GM23338 (cell line): Measurements from ENCODE around the gene ARRDC1. TPM values are rescaled to one million over a fixed set of nuclear protein-coding genes. Genes with fewer than 3 reads are reported as not detected.

Experiments
- ATAC-seq: fragments of 200-7000 bp; cut with Tn5 transposase; 3 replicates; pipeline ENCODE4 v1.9.1; 2020
- DNase-seq: peaks from one replicate; pipeline ENCODE4 v3.0.0-alpha.2; 2015; ENCODE audit warnings: low spot score
- H2AFZ ChIP-seq: fragments of 200-600 bp; sonication (generic); 2 replicates; pipeline ENCODE4 v1.8.0; 2016; ENCODE audit warnings: antibody characterized with exemption, mild to moderate bottlenecking, moderate library complexity
- H3F3A ChIP-seq: fragments of 200-600 bp; sonication (generic); replicated peaks from 2 replicates; pipeline ENCODE4 v1.8.0; 2017; ENCODE audit warnings: antibody characterized with exemption, mixed run types, low read depth
- H3K27ac ChIP-seq: fragments of 200-600 bp; sonication (generic); 2 replicates; pipeline ENCODE4 v1.6.1; 2016; ENCODE audit warnings: low read depth
- H3K27me3 ChIP-seq: fragments of 200-600 bp; sonication (generic); 2 replicates; pipeline ENCODE4 v1.8.0; 2016; ENCODE audit warnings: mild to moderate bottlenecking, mixed run types, moderate library complexity; ENCODE audit not compliant: insufficient read depth
- H3K36me3 ChIP-seq: fragments of 200-600 bp; sonication (generic); 2 replicates; pipeline ENCODE4 v1.8.0; 2016; ENCODE audit warnings: mild to moderate bottlenecking; ENCODE audit not compliant: insufficient read depth
- H3K4me1 ChIP-seq: fragments of 200-600 bp; sonication (generic); 2 replicates; pipeline ENCODE4 v1.8.0; 2016; ENCODE audit warnings: mild to moderate bottlenecking, moderate library complexity; ENCODE audit not compliant: insufficient read depth
- H3K4me2 ChIP-seq: fragments of 200-600 bp; sonication (generic); 2 replicates; pipeline ENCODE4 v1.7.1; 2017; ENCODE audit warnings: mixed run types
- H3K4me3 ChIP-seq: fragments of 200-600 bp; sonication (generic); 2 replicates; pipeline ENCODE4 v1.6.1; 2016; ENCODE audit warnings: mixed run types
- H3K79me2 ChIP-seq: fragments of 200-600 bp; sonication (generic); replicated peaks from 2 replicates; pipeline ENCODE4 v1.8.0; 2017; ENCODE audit warnings: mild to moderate bottlenecking; ENCODE audit not compliant: insufficient read depth
- H3K9me2 ChIP-seq: fragments of 200-600 bp; sonication (generic); 2 replicates; pipeline ENCODE4 v1.8.0; 2017; ENCODE audit not compliant: insufficient read depth
- H4K20me1 ChIP-seq: fragments of 200-600 bp; sonication (generic); replicated peaks from 2 replicates; pipeline ENCODE4 v1.8.0; 2017; ENCODE audit warnings: mild to moderate bottlenecking; ENCODE audit not compliant: insufficient read depth
- H3K27ac Mint-ChIP-seq: 2 replicates; pipeline ENCODE4 v1.8.0; 2020; ENCODE audit warnings: inconsistent platforms, mild to moderate bottlenecking, moderate library complexity, mixed read lengths
- H3K27me3 Mint-ChIP-seq: 3 replicates; pipeline ENCODE4 v1.8.0; 2022; ENCODE audit warnings: low read depth, mild to moderate bottlenecking, moderate library complexity, mixed read lengths, inconsistent platforms; ENCODE audit not compliant: insufficient read depth, poor library complexity
- H3K36me3 Mint-ChIP-seq: 3 replicates; pipeline ENCODE4 v1.8.0; 2021; ENCODE audit warnings: low read depth, mild to moderate bottlenecking, inconsistent platforms, moderate library complexity, mixed read lengths
- H3K4me1 Mint-ChIP-seq: 3 replicates; pipeline ENCODE4 v1.8.0; 2020; ENCODE audit warnings: mild to moderate bottlenecking, inconsistent platforms, mixed read lengths
- H3K4me3 Mint-ChIP-seq: 3 replicates; pipeline ENCODE4 v1.8.0; 2021; ENCODE audit warnings: moderate library complexity, mild to moderate bottlenecking, inconsistent platforms, mixed read lengths
- H3K9me3 Mint-ChIP-seq: 3 replicates; pipeline ENCODE4 v1.8.0; 2020; ENCODE audit warnings: moderate library complexity, mild to moderate bottlenecking, inconsistent platforms, mixed read lengths
- CREB1 ChIP-seq: fragments of 250-450 bp; sonication (Bioruptor Pico); IDR thresholded peaks from 2 replicates; pipeline ENCODE4 v1.5.0; 2020; ENCODE audit warnings: low read depth, mild to moderate bottlenecking, moderate library complexity
- CTCF ChIP-seq, 2 experiments: fragments of 200-600 bp in 1 of 2; sonication (generic) in 1 of 2; conservative IDR thresholded peaks; 2 replicates each; pipeline versions ENCODE4 v1.5.1 to v1.6.1; 2016 to 2017; ENCODE audit warnings: antibody characterized with exemption in 2 of 2, low read depth in 2 of 2, mild to moderate bottlenecking in 2 of 2, moderate library complexity in 1 of 2
- ETS1 ChIP-seq: IDR thresholded peaks from 2 replicates; pipeline ENCODE4 v1.6.1; 2016; ENCODE audit warnings: antibody characterized with exemption
- EZH2phosphoT487 ChIP-seq: fragments of 200-600 bp; sonication (generic); IDR thresholded peaks from one replicate; pipeline ENCODE4 v1.8.1; 2018; ENCODE audit warnings: antibody characterized with exemption; ENCODE audit not compliant: unreplicated experiment
- JUNB ChIP-seq: IDR thresholded peaks from one replicate; pipeline ENCODE4 v1.6.1; 2016; ENCODE audit warnings: antibody characterized with exemption; ENCODE audit not compliant: unreplicated experiment
- NANOG ChIP-seq: IDR thresholded peaks from 2 replicates; pipeline ENCODE4 v1.6.1; 2016; ENCODE audit warnings: antibody characterized with exemption, borderline replicate concordance
- POLR2AphosphoS5 ChIP-seq: IDR thresholded peaks from 2 replicates; pipeline ENCODE4 v1.6.1; 2016; ENCODE audit warnings: antibody characterized with exemption, low read depth
- REST ChIP-seq: IDR thresholded peaks from one replicate; pipeline ENCODE4 v1.6.1; 2018; ENCODE audit warnings: antibody characterized with exemption; ENCODE audit not compliant: unreplicated experiment
- ZNF331 ChIP-seq: fragments of 250-450 bp; sonication (Bioruptor Pico); IDR thresholded peaks from 2 replicates; pipeline ENCODE4 v1.5.0; 2020; ENCODE audit warnings: low read depth, mild to moderate bottlenecking, moderate library complexity
- polyA plus RNA-seq: library from polyadenylated mRNA; unstranded; fragments of >200 nt; fragmentation: Nextera tagmentation; extraction: Ambion mirVana; gene quantifications from 2 replicates; pipeline ENCODE4 v1.2.1, GENCODE V29; 2016
- total RNA-seq: library from RNA; depleted of rRNA; stranded (reverse); fragments of >200 nt; shearing (Covaris generic); gene quantifications from 2 replicates; pipeline ENCODE4 v1.2.3, GENCODE V29; 2014

Gene ARRDC1
- total and polyA plus RNA-seq, 2 experiments from 2014 or later = 36.6 to 63.8 TPM

GRCh38 chr9:137611623-137612609, 6.4 kb downstream of the ARRDC1 start:
- Histone ChIP-seq H3K4me3 (no peak overlapping the region), H3K27me3 (no peaks in the 10 kb centered on the region), H3K4me1 (peaks cover 2% of the 10 kb centered on the region; the same call in 1 of the 2 replicates), H2AFZ (no peak overlapping the region), H3K79me2 (peaks cover 11% of the 10 kb centered on the region), H3F3A (no peaks in the 10 kb centered on the region), H3K9me2 (no peaks in the 10 kb centered on the region), H3K36me3 (no peaks in the 10 kb centered on the region; the same call in 1 of the 2 replicates), H4K20me1 (peaks cover 7% of the 10 kb centered on the region), H3K4me2 (no peak overlapping the region), H3K27ac (no peak overlapping the region)
- Mint-ChIP-seq H3K4me1 (peaks cover 14% of the 10 kb centered on the region), H3K4me3 (peak overlapping the region; percentile 21; the same call in 1 of the 3 replicates), H3K27ac (peak overlapping the region; percentile 93), H3K27me3 (peaks cover 7% of the 10 kb centered on the region), H3K36me3 (peaks cover 14% of the 10 kb centered on the region; the same call in 2 of the 3 replicates), H3K9me3 (no peaks in the 10 kb centered on the region)
- ATAC-seq (peak; percentile 19), DNase-seq (no peak)
- TF ChIP-seq ETS1 = no peak
- TF ChIP-seq CTCF (conservative IDR thresholded peaks at IDR 0.05; ENCODE audit: low read depth in 2 of 2) = no peak
- no peak for TF ChIP-seq EZH2phosphoT487
- no peak for TF ChIP-seq ZNF331
- no peak for TF ChIP-seq JUNB
- no peak for TF ChIP-seq REST

- peak; percentile 7; the same call in 2 of the 3 replicates for ATAC-seq
- Mint-ChIP-seq H3K4me3 (no peak overlapping the region; the same call in 2 of the 3 replicates), H3K4me1 (peaks cover 15% of the 10 kb centered on the region), H3K36me3 (peaks cover 21% of the 10 kb centered on the region), H3K27me3 (peaks cover 10% of the 10 kb centered on the region), H3K27ac (no peak overlapping the region), H3K9me3 (no peaks in the 10 kb centered on the region; the same call in 2 of the 3 replicates)
- peaks cover 9% of the 10 kb centered on the region for H4K20me1 ChIP-seq
- H3K4me3 ChIP-seq = no peak overlapping the region
- no peaks in the 10 kb centered on the region for H3K9me2 ChIP-seq
- peaks cover 19% of the 10 kb centered on the region for H3K79me2 ChIP-seq
- no peak overlapping the region for H3K27ac ChIP-seq
- no peaks in the 10 kb centered on the region; the same call in 1 of the 2 replicates for H3K36me3 ChIP-seq
- no peaks in the 10 kb centered on the region for H3K27me3 ChIP-seq
- H3K4me2 ChIP-seq = no peak overlapping the region
- H3F3A ChIP-seq = 0 out of 2 replicates have a peak, but pooled peaks cover under 1% of the 10 kb centered on the region
- H3K4me1 ChIP-seq = peaks cover 8% of the 10 kb centered on the region; the same call in 1 of the 2 replicates
- DNase-seq = no peak
- no peak overlapping the region for H2AFZ ChIP-seq
- TF ChIP-seq CREB1 (CRISPR knock-in tag) (no peak), REST (no peak), POLR2AphosphoS5 (peak; percentile 17; the same call in 1 of the 2 replicates), NANOG (no peak), ZNF331 (no peak), CTCF (conservative IDR thresholded peaks at IDR 0.05; ENCODE audit: low read depth in 2 of 2) (no peak)
Measured at GRCh38 chr9:137612741-137613142, 7.3 kb downstream of the ARRDC1 start.
